ENCODE results near the gene KCNG2. TPM values are rescaled to one million over a fixed set of nuclear protein-coding genes. Genes with fewer than 3 reads are reported as not detected.

KCNG2 gene
- total and polyA plus RNA-seq, 9 of the 15 experiments (the other 6 are each of a cell fraction or from before 2014, with no cell fraction given) = not detected

GRCh38 chr18:79898952-79899608, 101.3 kb downstream of the KCNG2 start:
- Histone ChIP-seq H3K9ac (ENCODE audit: insufficient read depth in 1 of 2, low read depth in 2 of 2, low read length in 2 of 2) (no peak overlapping the region), H3K4me1 (replicated peaks in 1 of 2; ENCODE audit: control insufficient read depth in 2 of 2, insufficient read depth in 2 of 2, low read length in 2 of 2) (no peaks in the 10 kb centered on the region), H3K9me3 (replicated peaks; ENCODE audit: control insufficient read depth, insufficient read depth, low read depth, low read length) (peaks cover 2% of the 10 kb centered on the region), H3K4me3 (no peak overlapping the region), H3K9me1 (ENCODE audit: control insufficient read depth, insufficient read depth, low read length) (no peaks in the 10 kb centered on the region), H3K4me2 (ENCODE audit: insufficient read depth, low read length) (no peak overlapping the region), H4K20me1 (replicated peaks; ENCODE audit: control insufficient read depth, insufficient read depth, low read length) (no peaks in the 10 kb centered on the region), H3K27ac (ENCODE audit: extremely low read depth, low read depth, low read length) (no peak overlapping the region), H3K36me3 (ENCODE audit: control insufficient read depth, insufficient read depth, low read length) (no peaks in the 10 kb centered on the region), H3K79me2 (ENCODE audit: control insufficient read depth, insufficient read depth, low read length) (no peaks in the 10 kb centered on the region), H3K27me3 (ENCODE audit: control insufficient read depth in 2 of 2, insufficient read depth in 2 of 2, low read length in 2 of 2) (no peaks in the 10 kb centered on the region), H2AFZ (ENCODE audit: low read depth, low read length) (no peak overlapping the region)
- intact Hi-C loops (cut with micrococcal nuclease) = no loop called here
- 93% methylated on average over 3 of the region's 70 CpGs for WGBS (ENCODE audit: insufficient coverage, low coverage, missing lambda C conversion rate)
- ChIA-PET POLR2A (no interaction called here), CTCF (ENCODE audit: low intra/inter-chr PET ratio) (no interaction called here)
- TF ChIP-seq SNRNP70 (optimal IDR thresholded peaks at IDR 0.05; ENCODE audit: low read depth, low read length) (no peak), ZNF197 (CRISPR knock-in tag; IDR thresholded peaks at IDR 0.05; ENCODE audit: low read depth) (no peak), ZZZ3 (IDR thresholded peaks at IDR 0.05) (no peak), CREB3 (tag; conservative IDR thresholded peaks at IDR 0.05; ENCODE audit: low read depth) (no peak), ZNF134 (CRISPR knock-in tag; conservative IDR thresholded peaks at IDR 0.05) (no peak), TCF7 (IDR thresholded peaks at IDR 0.05; ENCODE audit: borderline replicate concordance) (no peak), ZFX (CRISPR knock-in tag; IDR thresholded peaks at IDR 0.05) (no peak), ETS1 (conservative IDR thresholded peaks at IDR 0.05; ENCODE audit: control insufficient read depth, low read depth, low read length) (no peak), POLR2G (IDR thresholded peaks at IDR 0.05; ENCODE audit: low read depth, low read length) (peak; percentile 20; the same call in 1 of the 2 replicates), ZNF696 (CRISPR knock-in tag; conservative IDR thresholded peaks at IDR 0.05) (no peak), ZBTB33 (CRISPR knock-in tag; IDR thresholded peaks at IDR 0.05) (peak; percentile 43; the same call in 1 of the 2 replicates)
- FAIRE-seq (no peak), ATAC-seq (no peak), DNase-seq (ENCODE audit: extremely low read depth in 1 of 4, low spot score in 3 of 4) (no peak)
- BruUV-seq (replicated peaks) = no TSS peak
- in situ Hi-C loops (cut with MboI) = no loop called here

Data from K562 (cell line).